CD8-positive, alpha-beta memory T cell (primary cell): ENCODE measurements around the gene NUP98. TPM values are rescaled to one million over a fixed set of nuclear protein-coding genes. Genes with fewer than 3 reads are reported as not detected.
"Not testable (repeated sequence)": the region's sequence is repeated elsewhere in the genome, so short reads cannot be mapped to it uniquely, and the experiment has no call there.

Experiments used
- CTCF ChIA-PET: fragments of 350-600 bp; sonication (Branson Sonifier 250); formaldehyde crosslinking; loops from one replicate; lab custom pipeline; 2021; ENCODE audit warnings: antibody characterized with exemption; lab: Charles Lee
- POLR2A ChIA-PET: fragments of 350-600 bp; sonication (Branson Sonifier 250); formaldehyde crosslinking; loops from one replicate; lab custom pipeline; 2021; ENCODE audit warnings: antibody characterized with exemption; lab: Charles Lee
- DNase-seq, 5 donors: peaks; one replicate each; pipeline versions ENCODE4 v3.0.0 to v3.0.0-alpha.2; 2020 to 2022; ENCODE audit warnings: mixed read lengths in 1 of 5
- H3K27ac ChIP-seq: one replicate; pipeline ENCODE4 v1.7.0; 2013; ENCODE audit warnings: low read depth, mild to moderate bottlenecking, low read length, moderate library complexity
- H3K27me3 ChIP-seq: 2 replicates; pipeline ENCODE4 v1.7.0; 2013; ENCODE audit warnings: low read length, mild to moderate bottlenecking; ENCODE audit not compliant: insufficient read depth, poor library complexity, severe bottlenecking
- H3K36me3 ChIP-seq: 2 replicates; pipeline ENCODE4 v1.7.0; 2013; ENCODE audit warnings: mild to moderate bottlenecking, low read length, moderate library complexity; ENCODE audit not compliant: insufficient read depth
- H3K4me1 ChIP-seq: 2 replicates; pipeline ENCODE4 v1.7.0; 2013; ENCODE audit warnings: mild to moderate bottlenecking, low read length, moderate library complexity; ENCODE audit not compliant: insufficient read depth
- H3K4me3 ChIP-seq: 2 replicates; pipeline ENCODE4 v1.7.0; 2013; ENCODE audit warnings: mild to moderate bottlenecking, low read length
- H3K9me3 ChIP-seq: 2 replicates; pipeline ENCODE4 v1.7.0; 2013; ENCODE audit warnings: mild to moderate bottlenecking, low read length
- H3K27ac Mint-ChIP-seq, 8 donors: one replicate each; pipeline ENCODE4 v1.8.0; 2020 to 2021; ENCODE audit warnings: mixed read lengths in 8 of 8, mild to moderate bottlenecking in 6 of 8, inconsistent platforms in 3 of 8, moderate library complexity in 3 of 8
- H3K27me3 Mint-ChIP-seq, 2 donors: one replicate each; pipeline ENCODE4 v1.8.0; 2020 to 2021; ENCODE audit warnings: mixed read lengths in 2 of 2, mild to moderate bottlenecking in 1 of 2, moderate library complexity in 1 of 2
- H3K36me3 Mint-ChIP-seq, 3 donors: one replicate each; pipeline ENCODE4 v1.8.0; 2020 to 2021; ENCODE audit warnings: mixed read lengths in 3 of 3, inconsistent platforms in 1 of 3, mild to moderate bottlenecking in 1 of 3
- H3K4me1 Mint-ChIP-seq, 3 donors: one replicate each; pipeline ENCODE4 v1.8.0; 2020 to 2021; ENCODE audit warnings: mixed read lengths in 3 of 3, inconsistent platforms in 1 of 3, mild to moderate bottlenecking in 1 of 3
- H3K4me3 Mint-ChIP-seq, 7 donors: one replicate each; pipeline ENCODE4 v1.8.0; 2020 to 2021; ENCODE audit warnings: mixed read lengths in 7 of 7, mild to moderate bottlenecking in 6 of 7, moderate library complexity in 4 of 7, inconsistent platforms in 2 of 7
- H3K9me3 Mint-ChIP-seq, 5 donors: one replicate each; pipeline ENCODE4 v1.8.0; 2020 to 2022; ENCODE audit warnings: mixed read lengths in 5 of 5, mild to moderate bottlenecking in 3 of 5, moderate library complexity in 2 of 5, inconsistent platforms in 1 of 5
- polyA plus RNA-seq: library from polyadenylated mRNA; unstranded; fragments of 300-500 nt; fragmentation: Illumina TruSeq; gene quantifications from one replicate; pipeline ENCODE4 v1.2.3, GENCODE V29; 2021
- total RNA-seq, 2 experiments: library from RNA; stranded (reverse); gene quantifications; one replicate each; pipeline ENCODE4 v1.2.3, GENCODE V29; 2021

NUP98 gene
- total and polyA plus RNA-seq, 3 experiments from 2014 or later, result 49.0 to 105 (median 101) TPM

DNA sequence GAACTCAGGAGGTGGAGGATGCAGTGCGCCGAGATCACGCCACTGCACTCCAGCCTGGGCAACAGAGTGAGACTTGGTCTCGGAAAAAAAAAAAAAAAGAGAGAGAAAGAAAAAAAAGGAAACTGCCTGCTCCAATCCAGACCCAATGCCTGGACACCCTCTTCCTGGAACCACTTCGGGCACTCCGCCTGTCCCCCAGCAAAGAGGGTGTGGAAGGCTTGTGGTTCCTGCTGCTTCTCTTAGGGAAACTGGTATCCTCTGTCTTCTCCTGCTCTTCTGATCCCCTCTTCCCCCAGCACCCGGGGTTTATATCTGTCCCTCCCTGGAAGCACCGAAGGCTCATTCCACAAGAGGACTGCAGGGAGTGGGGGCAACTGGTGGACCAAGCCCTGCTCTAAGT is 139.1 kb downstream of the NUP98 start:
- CTCF ChIA-PET, result no interaction called here

DNA sequence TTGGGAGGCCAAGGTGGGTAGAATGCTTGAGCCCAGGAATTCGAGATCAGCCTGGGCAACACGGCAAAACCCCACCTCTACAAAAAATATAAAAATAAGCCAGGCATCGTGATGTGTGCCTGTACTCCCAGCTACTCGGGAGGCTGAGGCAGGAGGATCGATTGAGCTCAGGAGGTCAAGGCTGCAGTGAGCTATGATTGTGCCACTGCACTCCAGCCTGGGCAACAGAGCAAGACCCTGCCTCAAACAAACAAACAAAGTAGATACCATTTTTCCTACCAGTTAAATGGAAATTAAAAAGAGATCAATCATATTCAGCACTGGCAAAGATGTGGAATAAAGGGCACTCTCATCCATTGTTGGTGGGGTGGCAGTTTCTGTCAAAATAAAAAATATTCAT is 140.0 kb downstream of the NUP98 start:
- H3K4me1 Mint-ChIP-seq, H3K4me3 ChIP-seq, CTCF ChIA-PET, H3K36me3 Mint-ChIP-seq, H3K27ac ChIP-seq, POLR2A ChIA-PET, H3K27me3 ChIP-seq, H3K27ac Mint-ChIP-seq, H3K4me3 Mint-ChIP-seq, H3K4me1 ChIP-seq, H3K9me3 ChIP-seq, H3K36me3 ChIP-seq, DNase-seq, H3K9me3 Mint-ChIP-seq: not testable (repeated sequence)
- peaks cover 6 to 18% of the 10 kb centered on the region in 2 donors for H3K27me3 Mint-ChIP-seq

More for the DNA sequence above, 139.1 kb downstream of the NUP98 start:
- Mint-ChIP-seq H3K36me3 (no peaks in the 10 kb centered on the region), H3K9me3 (no peaks in the 10 kb centered on the region), H3K4me1 (no peaks in the 10 kb centered on the region), H3K4me3 (no peak overlapping the region), H3K27me3 (peaks cover 6 to 18% of the 10 kb centered on the region in 2 donors), H3K27ac (no peak overlapping the region)
- Histone ChIP-seq H3K27me3 (no peaks in the 10 kb centered on the region), H3K36me3 (no peaks in the 10 kb centered on the region), H3K4me3 (no peak overlapping the region), H3K9me3 (no peaks in the 10 kb centered on the region), H3K4me1 (no peaks in the 10 kb centered on the region), H3K27ac (no peak overlapping the region)
- DNase-seq, result no peak
- POLR2A ChIA-PET, result no interaction called here

DNA sequence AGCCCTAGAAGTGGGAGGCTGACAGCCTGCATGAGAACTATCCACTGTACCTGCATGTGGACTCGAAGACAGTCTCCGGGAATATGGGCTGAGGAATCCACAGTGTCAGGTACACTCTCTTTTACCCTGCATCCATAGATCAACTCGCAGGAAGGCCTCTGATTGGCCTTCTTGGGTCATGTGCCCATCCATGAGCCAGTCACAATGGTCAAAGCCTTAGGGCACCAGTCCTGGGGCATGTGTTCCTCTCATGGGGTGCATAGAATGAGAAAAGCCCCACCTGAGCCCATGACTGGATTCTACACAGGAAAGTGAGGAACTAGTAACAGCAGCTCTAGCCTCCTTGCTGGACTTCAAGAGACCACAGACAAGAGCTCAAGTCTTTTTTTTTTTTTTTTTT is 141.8 kb downstream of the NUP98 start:
- peaks cover 6 to 25% of the 10 kb centered on the region in 2 donors for H3K27me3 Mint-ChIP-seq
- DNase-seq, result peak in 1 of 5 donors; percentile 5
- no peaks in the 10 kb centered on the region for H3K9me3 Mint-ChIP-seq
- H3K36me3 Mint-ChIP-seq, result no peaks in the 10 kb centered on the region
- POLR2A ChIA-PET, result no interaction called here
- H3K4me3 Mint-ChIP-seq, result no peak overlapping the region
- no peaks in the 10 kb centered on the region for H3K9me3 ChIP-seq
- H3K27ac Mint-ChIP-seq, result no peak overlapping the region
- CTCF ChIA-PET, result no interaction called here
- no peaks in the 10 kb centered on the region for H3K4me1 Mint-ChIP-seq
- no peaks in the 10 kb centered on the region for H3K4me1 ChIP-seq
- H3K27ac ChIP-seq, result no peak overlapping the region
- no peaks in the 10 kb centered on the region for H3K36me3 ChIP-seq
- H3K27me3 ChIP-seq, result no peaks in the 10 kb centered on the region
- no peak overlapping the region for H3K4me3 ChIP-seq

DNA sequence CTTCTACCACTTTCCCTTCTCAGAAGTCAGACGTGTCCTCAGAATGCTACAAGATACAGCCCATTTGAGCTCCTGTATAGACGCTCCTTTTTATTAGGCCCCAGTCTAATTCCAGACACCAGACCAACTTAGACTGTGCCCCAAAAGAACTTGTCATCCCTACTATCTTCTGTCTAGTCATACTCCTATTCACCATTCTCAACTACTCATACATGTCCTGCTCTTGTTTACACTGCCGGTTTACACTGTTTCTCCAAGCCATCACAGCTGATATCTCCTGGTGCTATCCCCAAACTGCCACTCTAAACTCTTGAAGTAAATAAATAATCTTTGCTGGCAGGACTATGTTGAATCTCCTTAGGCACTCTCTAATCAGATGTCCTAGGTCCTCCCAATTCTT is 144.8 kb downstream of the NUP98 start:
- H3K27ac Mint-ChIP-seq, H3K36me3 Mint-ChIP-seq, H3K9me3 Mint-ChIP-seq, H3K27ac ChIP-seq, H3K4me3 ChIP-seq, DNase-seq, H3K9me3 ChIP-seq, H3K4me1 Mint-ChIP-seq, CTCF ChIA-PET, H3K4me3 Mint-ChIP-seq, H3K4me1 ChIP-seq, H3K36me3 ChIP-seq, POLR2A ChIA-PET, H3K27me3 ChIP-seq: not testable (repeated sequence)
- peaks cover 11 to 48% of the 10 kb centered on the region in 2 donors for H3K27me3 Mint-ChIP-seq

DNA sequence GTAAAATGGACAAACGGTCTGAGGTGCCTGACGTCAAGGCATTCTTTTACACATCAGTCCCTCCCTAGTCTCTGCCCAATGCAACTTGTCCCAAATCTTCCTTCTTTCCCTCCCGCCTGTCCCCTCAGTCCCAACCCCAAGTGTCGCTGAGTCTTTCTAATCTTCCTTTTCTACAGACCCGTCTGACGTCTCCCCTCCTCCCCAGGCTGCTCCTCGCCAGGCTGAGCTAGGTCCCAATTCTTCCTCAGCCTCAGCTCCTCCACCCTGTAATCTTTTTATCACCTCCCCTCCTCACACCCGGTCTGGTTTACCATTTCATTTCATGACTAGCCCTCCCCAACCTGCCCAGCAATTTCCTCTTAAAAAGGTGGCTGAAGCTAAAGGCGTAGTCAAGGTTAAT is 148.0 kb downstream of the NUP98 start:
- CTCF ChIA-PET, H3K4me1 Mint-ChIP-seq: not testable (repeated sequence)

DNA sequence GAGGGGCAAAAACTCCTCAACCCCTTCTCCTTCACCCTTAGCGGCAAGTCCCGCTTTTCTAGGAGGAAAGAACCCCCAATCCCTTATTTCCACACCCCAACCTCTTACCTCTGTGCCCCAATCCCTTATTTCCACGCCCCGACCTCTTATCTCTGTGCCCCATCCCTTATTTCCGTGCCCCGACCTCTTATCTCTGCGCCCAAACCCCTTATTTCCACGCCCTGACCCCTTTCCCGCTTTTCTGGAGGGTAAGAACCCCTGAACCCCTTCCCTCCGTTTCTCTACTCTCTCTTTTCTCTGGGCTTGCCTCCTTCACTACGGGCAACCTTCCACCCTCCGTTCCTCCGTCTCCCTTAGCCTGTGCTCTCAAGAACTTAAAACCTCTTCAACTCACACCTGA is 148.5 kb downstream of the NUP98 start:
- H3K9me3 ChIP-seq, H3K27me3 ChIP-seq, H3K4me1 ChIP-seq, H3K36me3 Mint-ChIP-seq, DNase-seq, H3K9me3 Mint-ChIP-seq, H3K27ac Mint-ChIP-seq, H3K4me3 Mint-ChIP-seq, POLR2A ChIA-PET, CTCF ChIA-PET, H3K4me3 ChIP-seq, H3K4me1 Mint-ChIP-seq, H3K27ac ChIP-seq, H3K36me3 ChIP-seq: not testable (repeated sequence)
- H3K27me3 Mint-ChIP-seq, result peaks cover 17 to 66% of the 10 kb centered on the region in 2 donors

More for the DNA sequence above, 148.0 kb downstream of the NUP98 start:
- H3K4me1 ChIP-seq, H3K27me3 ChIP-seq, H3K4me3 ChIP-seq, H3K27ac Mint-ChIP-seq, H3K36me3 Mint-ChIP-seq, H3K9me3 ChIP-seq, DNase-seq, H3K27ac ChIP-seq, POLR2A ChIA-PET, H3K9me3 Mint-ChIP-seq, H3K4me3 Mint-ChIP-seq, H3K36me3 ChIP-seq: not testable (repeated sequence)
- peaks cover 14 to 62% of the 10 kb centered on the region in 2 donors for H3K27me3 Mint-ChIP-seq

DNA sequence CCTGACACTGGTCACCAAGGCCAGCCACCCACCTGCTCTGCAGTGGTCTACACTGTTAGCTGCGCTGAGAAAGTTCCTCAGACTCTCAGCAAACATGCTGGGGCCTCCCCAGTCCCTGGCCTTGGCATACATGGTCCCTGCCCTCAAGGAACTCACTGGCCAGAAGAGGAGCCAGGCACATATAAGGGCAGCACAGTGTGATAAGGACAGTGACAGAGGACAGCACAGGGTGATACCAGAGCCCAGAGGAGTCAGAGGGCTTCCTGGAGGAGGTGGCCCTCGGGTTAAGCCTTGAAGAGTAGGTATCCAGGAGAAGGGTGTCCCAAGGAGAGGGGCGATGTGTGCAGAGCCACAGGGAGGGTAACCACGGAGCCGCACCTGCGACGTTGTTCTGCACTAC is 151.8 kb downstream of the NUP98 start:
- H3K9me3 Mint-ChIP-seq, result peaks cover 0 to 2% (median 0%) of the 10 kb centered on the region in 5 donors
- H3K4me3 ChIP-seq, result no peak overlapping the region
- peaks cover 4% of the 10 kb centered on the region for H3K27me3 ChIP-seq
- peaks cover 36 to 76% of the 10 kb centered on the region in 2 donors for H3K27me3 Mint-ChIP-seq
- H3K36me3 Mint-ChIP-seq, result no peaks in the 10 kb centered on the region
- H3K4me1 Mint-ChIP-seq, result peaks cover 7 to 18% (median 7%) of the 10 kb centered on the region in 3 donors
- no peak for DNase-seq
- POLR2A ChIA-PET, result no interaction called here
- H3K4me1 ChIP-seq, result peaks cover 9% of the 10 kb centered on the region
- no peaks in the 10 kb centered on the region for H3K9me3 ChIP-seq
- H3K27ac Mint-ChIP-seq, result no peak overlapping the region
- H3K36me3 ChIP-seq, result no peaks in the 10 kb centered on the region
- no peak overlapping the region for H3K4me3 Mint-ChIP-seq
- no peak overlapping the region for H3K27ac ChIP-seq
- CTCF ChIA-PET, result no interaction called here

DNA sequence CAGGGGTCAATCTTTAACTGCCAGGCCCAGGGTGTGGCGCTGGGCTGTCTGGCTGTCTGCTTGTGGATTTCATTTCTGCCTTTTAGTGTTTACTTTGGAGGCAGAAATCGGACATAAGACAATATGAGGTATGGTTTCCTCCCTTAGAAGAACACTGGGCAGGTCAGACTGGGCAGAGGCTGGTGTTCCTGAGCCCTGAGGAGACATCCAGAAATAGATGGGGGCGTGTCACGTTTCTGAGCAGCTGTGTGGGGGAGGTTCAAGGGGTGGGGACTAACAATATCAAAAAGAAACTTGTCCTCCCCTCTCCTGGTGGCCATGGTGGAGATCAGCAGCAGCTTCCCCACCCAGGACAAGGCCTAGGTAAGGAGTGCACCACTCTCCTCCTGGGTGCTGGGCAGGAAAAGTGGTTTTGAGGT is 152.5 kb downstream of the NUP98 start, which contains the start of gene ART1:
ART1 (plus strand) TSS at position 312 of the 419 bp plus-strand sequence. CDS start 14,086 bp downstream, outside the sequence.
- Mint-ChIP-seq H3K36me3 (no peaks in the 10 kb centered on the region), H3K27ac (no peak within 1 kb of the TSS), H3K27me3 (peaks cover 36 to 72% of the 10 kb centered on the region in 2 donors), H3K4me3 (no peak within 1 kb of the TSS), H3K4me1 (peaks cover 7 to 18% (median 7%) of the 10 kb centered on the region in 3 donors), H3K9me3 (peaks cover 0 to 2% (median 0%) of the 10 kb centered on the region in 5 donors)
- Histone ChIP-seq H3K27me3 (peaks cover 4% of the 10 kb centered on the region), H3K27ac (no peak within 1 kb of the TSS), H3K9me3 (no peaks in the 10 kb centered on the region), H3K36me3 (no peaks in the 10 kb centered on the region), H3K4me3 (no peak within 1 kb of the TSS), H3K4me1 (peaks cover 9% of the 10 kb centered on the region)
- ChIA-PET CTCF (no interaction called here), POLR2A (no interaction called here)
- DNase-seq, result no peak
